Effector memory CD4-positive, alpha-beta T cell (primary cell): ENCODE results near the gene RIPK4.
"Not testable (repeated sequence)": the region's sequence is repeated elsewhere in the genome, so short reads cannot be mapped to it uniquely, and the experiment has no call there.

Source experiments
- DNase-seq, 3 donors: peaks; one replicate each; pipeline ENCODE4 v3.0.0-alpha.2; 2020
- H3K27ac ChIP-seq: 2 replicates; pipeline ENCODE4 v1.7.0; 2013; ENCODE audit warnings: mild to moderate bottlenecking, low read length, moderate library complexity; ENCODE audit not compliant: insufficient read depth, poor library complexity, severe bottlenecking
- H3K27me3 ChIP-seq: replicated peaks from 2 replicates; pipeline ENCODE4 v1.7.0; 2013; ENCODE audit warnings: mild to moderate bottlenecking, low read length; ENCODE audit not compliant: insufficient read depth, control insufficient read depth, poor library complexity, severe bottlenecking
- H3K36me3 ChIP-seq: 2 replicates; pipeline ENCODE4 v1.7.0; 2013; ENCODE audit warnings: mild to moderate bottlenecking, low read length, moderate library complexity; ENCODE audit not compliant: control insufficient read depth, insufficient read depth
- H3K4me1 ChIP-seq: 2 replicates; pipeline ENCODE4 v1.7.0; 2013; ENCODE audit warnings: low read length, mild to moderate bottlenecking; ENCODE audit not compliant: control insufficient read depth, insufficient read depth, poor library complexity, severe bottlenecking
- H3K4me3 ChIP-seq: 2 replicates; pipeline ENCODE4 v1.7.0; 2013; ENCODE audit warnings: low read length, low read depth, mild to moderate bottlenecking; ENCODE audit not compliant: insufficient read depth, poor library complexity, severe bottlenecking
- H3K9me3 ChIP-seq: 2 replicates; pipeline ENCODE4 v1.7.0; 2013; ENCODE audit warnings: mild to moderate bottlenecking, low read length, moderate library complexity; ENCODE audit not compliant: control insufficient read depth

The RIPK4 gene

GRCh38 chr21:41726970-41727783 lies 39.7 kb downstream of the RIPK4 start:
- no peak overlapping the region for H3K27ac ChIP-seq
- DNase-seq: no peak
- peaks cover 4% of the 10 kb centered on the region for H3K27me3 ChIP-seq
- H3K4me3 ChIP-seq: no peak overlapping the region
- no peaks in the 10 kb centered on the region for H3K9me3 ChIP-seq
- no peaks in the 10 kb centered on the region for H3K4me1 ChIP-seq
- H3K36me3 ChIP-seq: no peaks in the 10 kb centered on the region

GRCh38 chr21:41726630-41726969 lies 40.3 kb downstream of the RIPK4 start:
- peaks cover 4% of the 10 kb centered on the region for H3K27me3 ChIP-seq
- H3K9me3 ChIP-seq: no peaks in the 10 kb centered on the region
- no peaks in the 10 kb centered on the region for H3K4me1 ChIP-seq
- no peak overlapping the region for H3K4me3 ChIP-seq
- DNase-seq: no peak
- H3K27ac ChIP-seq: no peak overlapping the region
- H3K36me3 ChIP-seq: no peaks in the 10 kb centered on the region

GRCh38 chr21:41726058-41726558 lies 40.7 kb downstream of the RIPK4 start:
- no peak for DNase-seq

GRCh38 chr21:41725421-41726031 lies 41.3 kb downstream of the RIPK4 start:
- Histone ChIP-seq H3K36me3 (no peaks in the 10 kb centered on the region), H3K27me3 (peaks cover 4% of the 10 kb centered on the region), H3K4me1 (no peaks in the 10 kb centered on the region), H3K27ac (no peak overlapping the region), H3K4me3 (no peak overlapping the region), H3K9me3 (no peaks in the 10 kb centered on the region)
- DNase-seq: no peak

More at GRCh38 chr21:41726058-41726558, 40.7 kb downstream of the RIPK4 start:
- Histone ChIP-seq H3K36me3 (no peaks in the 10 kb centered on the region), H3K27me3 (peaks cover 4% of the 10 kb centered on the region), H3K9me3 (no peaks in the 10 kb centered on the region), H3K4me1 (no peaks in the 10 kb centered on the region), H3K27ac (no peak overlapping the region), H3K4me3 (no peak overlapping the region)

GRCh38 chr21:41723835-41724234 lies 43.0 kb downstream of the RIPK4 start:
- not testable (repeated sequence) for H3K9me3 ChIP-seq, H3K4me1 ChIP-seq, H3K4me3 ChIP-seq, H3K36me3 ChIP-seq, DNase-seq, H3K27ac ChIP-seq, H3K27me3 ChIP-seq

- Histone ChIP-seq H3K4me3 (no peak overlapping the region), H3K9me3 (no peaks in the 10 kb centered on the region), H3K4me1 (no peaks in the 10 kb centered on the region), H3K27me3 (peaks cover 4% of the 10 kb centered on the region), H3K27ac (no peak overlapping the region), H3K36me3 (no peaks in the 10 kb centered on the region)
- no peak for DNase-seq
These were observed 44.5 kb downstream of the RIPK4 start for GRCh38 chr21:41722052-41723018.

- H3K4me1 ChIP-seq: no peaks in the 10 kb centered on the region
- no peaks in the 10 kb centered on the region for H3K9me3 ChIP-seq
- no peaks in the 10 kb centered on the region for H3K27me3 ChIP-seq
- DNase-seq: no peak
- H3K4me3 ChIP-seq: no peak overlapping the region
- H3K27ac ChIP-seq: no peak overlapping the region
- H3K36me3 ChIP-seq: no peaks in the 10 kb centered on the region
These were observed 46.6 kb downstream of the RIPK4 start for GRCh38 chr21:41720250-41720649.

GRCh38 chr21:41719691-41720090 lies 47.2 kb downstream of the RIPK4 start:
- no peaks in the 10 kb centered on the region for H3K27me3 ChIP-seq

GRCh38 chr21:41717573-41718330 lies 49.1 kb downstream of the RIPK4 start:
- Histone ChIP-seq H3K36me3 (no peaks in the 10 kb centered on the region), H3K9me3 (no peaks in the 10 kb centered on the region), H3K27ac (no peak overlapping the region), H3K4me1 (no peaks in the 10 kb centered on the region), H3K4me3 (no peak overlapping the region), H3K27me3 (no peaks in the 10 kb centered on the region)
- no peak for DNase-seq

More at GRCh38 chr21:41719691-41720090, 47.2 kb downstream of the RIPK4 start:
- no peaks in the 10 kb centered on the region for H3K4me1 ChIP-seq
- no peaks in the 10 kb centered on the region for H3K36me3 ChIP-seq
- H3K4me3 ChIP-seq: no peak overlapping the region
- no peak for DNase-seq
- no peaks in the 10 kb centered on the region for H3K9me3 ChIP-seq
- no peak overlapping the region for H3K27ac ChIP-seq
